Body of pancreas (tissue), 4 donors: ENCODE data around the gene PACRG. TPM values are rescaled to one million over a fixed set of nuclear protein-coding genes. Genes with fewer than 3 reads are reported as not detected.

ENCODE experiments used
- ATAC-seq: fragments of 150-250 bp; one replicate; pipeline ENCODE4 v1.9.1; 2016
- DNase-seq, 4 donors: peaks; one replicate each; pipeline ENCODE4 v3.0.0-alpha.2; 2019
- H3K27ac ChIP-seq, 4 donors: fragments of 200-600 bp; sonication (generic); 1 replicate in 3 of 4; 2 replicates in 1 of 4; pipeline versions ENCODE4 v1.5.1 to v1.6.1; 2016 to 2019; ENCODE audit warnings: mild to moderate bottlenecking in 1 of 4, mixed read lengths in 1 of 4, moderate library complexity in 1 of 4
- H3K27me3 ChIP-seq, 2 donors: fragments of 200-600 bp; sonication (generic); one replicate each; pipeline ENCODE4 v1.6.0; 2016; ENCODE audit warnings: mild to moderate bottlenecking in 1 of 2
- H3K36me3 ChIP-seq, 2 donors: fragments of 200-600 bp; sonication (generic); replicated peaks in 1 of 2; 2 replicates each; pipeline ENCODE4 v1.5.1; 2016; ENCODE audit warnings: low read depth in 2 of 2; ENCODE audit not compliant: insufficient read depth in 1 of 2
- H3K4me1 ChIP-seq: fragments of 200-600 bp; sonication (generic); one replicate; pipeline ENCODE4 v1.6.0; 2016
- H3K4me3 ChIP-seq, 2 donors: fragments of 200-600 bp; sonication (generic); 1 replicate in 1 of 2; 2 replicates in 1 of 2; pipeline ENCODE4 v1.5.1; 2016 to 2019
- H3K9me3 ChIP-seq, 3 donors: fragments of 200-600 bp; sonication (generic); 1 replicate in 2 of 3; 2 replicates in 1 of 3; pipeline ENCODE4 v1.5.1; 2016
- CTCF ChIP-seq, 7 experiments: fragments of 450-650 bp in 4 of 7; fragments of 200-600 bp in 3 of 7; sonication (generic) in 3 of 7; IDR thresholded peaks; one replicate each; pipeline ENCODE4 v1.5.1; 2016 to 2019; ENCODE audit warnings: antibody characterized with exemption in 7 of 7
- POLR2A ChIP-seq, 3 donors: fragments of 450-650 bp; IDR thresholded peaks; one replicate each; pipeline ENCODE4 v1.6.1; 2016; ENCODE audit warnings: antibody characterized with exemption in 3 of 3, mild to moderate bottlenecking in 2 of 3
- WGBS, 2 donors: methylation state at CpG; one replicate each; pipeline ENCODE4 v1.1.5; 2017; 5-methylcytosine and 5-hydroxymethylcytosine counted together
- intact Hi-C: fragments of 100-400 bp; cut with DNase I; formaldehyde crosslinking; loops from one replicate; pipeline ENCODE4 v1.15.1; 2023
- total RNA-seq, 2 donors: library from RNA; depleted of rRNA; stranded (reverse); fragments of >200 nt; gene quantifications; one replicate each; pipeline ENCODE4 v1.1.0, GENCODE V29; 2016

PACRG gene
- total RNA-seq, 2 donors from 2014 or later, result 7.8 to 10.9 TPM

GRCh38 chr6:162922563-162923166 lies 194.9 kb downstream of the PACRG start:
- intact Hi-C loops, result no loop called here
- 72 to 82% methylated on average over 1 of the region's 1 CpG for WGBS, 2 donors

GRCh38 chr6:162934844-162935243 lies 207.1 kb downstream of the PACRG start:
- TF ChIP-seq POLR2A (IDR thresholded peaks at IDR 0.05) (no peak), CTCF (IDR thresholded peaks at IDR 0.05) (no peak)
- Histone ChIP-seq H3K4me3 (no peak overlapping the region), H3K9me3 (peaks cover 0 to 21% (median 0%) of the 10 kb centered on the region in 3 donors), H3K4me1 (no peaks in the 10 kb centered on the region), H3K27me3 (no peaks in the 10 kb centered on the region), H3K27ac (no peak overlapping the region), H3K36me3 (no peaks in the 10 kb centered on the region)
- ATAC-seq (no peak), DNase-seq (no peak)
- WGBS, 2 donors, result 36 to 64% methylated on average over 1 of the region's 1 CpG
- intact Hi-C loops, result no loop called here

More at GRCh38 chr6:162922563-162923166, 194.9 kb downstream of the PACRG start:
- TF ChIP-seq POLR2A (IDR thresholded peaks at IDR 0.05) (no peak), CTCF (IDR thresholded peaks at IDR 0.05) (no peak)
- no peak overlapping the region for H3K27ac ChIP-seq
- no peaks in the 10 kb centered on the region for H3K4me1 ChIP-seq
- no peak overlapping the region for H3K4me3 ChIP-seq
- H3K27me3 ChIP-seq, result no peaks in the 10 kb centered on the region
- no peaks in the 10 kb centered on the region for H3K9me3 ChIP-seq
- no peaks in the 10 kb centered on the region for H3K36me3 ChIP-seq
- DNase-seq (no peak), ATAC-seq (no peak)

- Histone ChIP-seq H3K4me3 (no peak overlapping the region), H3K27ac (no peak overlapping the region), H3K4me1 (no peaks in the 10 kb centered on the region), H3K36me3 (no peaks in the 10 kb centered on the region), H3K9me3 (peaks cover 0 to 10% (median 0%) of the 10 kb centered on the region in 3 donors), H3K27me3 (no peaks in the 10 kb centered on the region)
- ATAC-seq (no peak), DNase-seq (no peak)
- WGBS, 2 donors, result 64 to 66% methylated on average over 5 of the region's 5 CpGs
- no peak for TF ChIP-seq POLR2A (IDR thresholded peaks at IDR 0.05)
- no peak for TF ChIP-seq CTCF (IDR thresholded peaks at IDR 0.05)
- intact Hi-C loops, result no loop called here
Measured at GRCh38 chr6:162940426-162940825, 212.7 kb downstream of the PACRG start.

GRCh38 chr6:162941128-162941527 lies 213.4 kb downstream of the PACRG start:
- no peaks in the 10 kb centered on the region for H3K4me1 ChIP-seq
- no peak overlapping the region for H3K4me3 ChIP-seq
- H3K36me3 ChIP-seq, result no peaks in the 10 kb centered on the region
- no peak for TF ChIP-seq CTCF (IDR thresholded peaks at IDR 0.05)
- no peak for TF ChIP-seq POLR2A (IDR thresholded peaks at IDR 0.05)
- DNase-seq (no peak), ATAC-seq (no peak)
- H3K27me3 ChIP-seq, result no peaks in the 10 kb centered on the region
- WGBS, 2 donors, result 74 to 75% methylated on average over 8 of the region's 8 CpGs
- intact Hi-C loops, result no loop called here
- peaks cover 0 to 5% (median 0%) of the 10 kb centered on the region in 3 donors for H3K9me3 ChIP-seq
- no peak overlapping the region for H3K27ac ChIP-seq

- Histone ChIP-seq H3K27me3 (no peaks in the 10 kb centered on the region), H3K4me3 (no peak overlapping the region), H3K9me3 (peaks cover 0 to 4% (median 0%) of the 10 kb centered on the region in 3 donors), H3K4me1 (no peaks in the 10 kb centered on the region), H3K36me3 (no peaks in the 10 kb centered on the region), H3K27ac (no peak overlapping the region)
- intact Hi-C loops, result no loop called here
- no peak for TF ChIP-seq CTCF (IDR thresholded peaks at IDR 0.05)
- TF ChIP-seq POLR2A (IDR thresholded peaks at IDR 0.05), result no peak
- no peak for DNase-seq
- ATAC-seq, result no peak
- 80 to 90% methylated on average over 1 to 2 of the region's 2 CpGs for WGBS, 2 donors
Measured at GRCh38 chr6:162942866-162943265, 215.1 kb downstream of the PACRG start.
